Smooth muscle cell of the pulmonary artery (primary cell): Measurements from ENCODE around the gene MIA. TPM values are rescaled to one million over a fixed set of nuclear protein-coding genes. Genes with fewer than 3 reads are reported as not detected.

Experiments
- total RNA-seq: library from RNA; depleted of rRNA; stranded (reverse); fragments of >200 nt; gene quantifications from 2 replicates; pipeline ENCODE4 v1.2.3, GENCODE V29; 2014

MIA gene
- total RNA-seq: 0.33 TPM in 1 of 2 replicates, not detected in the other

DNA sequence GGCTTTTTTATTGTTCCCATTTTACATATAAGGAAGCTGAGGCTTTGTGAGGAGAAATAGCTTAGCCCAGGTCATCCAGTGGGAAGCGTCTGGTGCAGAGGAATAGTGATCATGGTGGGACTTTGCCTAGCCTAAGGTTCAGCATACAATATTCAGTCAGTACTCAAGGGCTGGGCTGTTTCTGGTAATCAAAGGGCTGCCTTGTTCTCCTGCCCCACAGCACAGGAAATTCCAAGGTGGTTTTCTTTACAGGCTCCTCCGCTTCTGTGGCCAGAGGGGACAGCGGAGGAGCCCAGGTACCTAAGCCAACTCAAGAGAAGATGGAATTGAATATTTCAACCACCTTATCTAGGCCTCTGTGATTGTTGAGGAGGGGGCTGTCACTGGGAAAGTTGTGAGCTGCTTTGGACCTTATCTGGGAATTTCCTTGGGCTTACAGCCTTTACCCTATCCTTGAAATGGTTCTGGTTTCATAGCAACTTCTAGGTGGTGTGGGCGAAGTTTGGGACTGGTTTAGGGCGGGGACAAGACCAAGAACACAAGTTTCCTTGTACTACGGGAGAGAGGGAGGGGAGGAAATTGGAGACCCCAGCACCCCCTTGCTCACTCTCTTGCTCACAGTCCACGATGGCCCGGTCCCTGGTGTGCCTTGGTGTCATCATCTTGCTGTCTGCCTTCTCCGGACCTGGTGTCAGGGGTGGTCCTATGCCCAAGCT lies at the start of gene MIA:
Gene MIA, plus strand, starts transcription at position 606 of the 716 bp plus-strand sequence. Its CDS starts 22 bp downstream, at position 628.

DNA sequence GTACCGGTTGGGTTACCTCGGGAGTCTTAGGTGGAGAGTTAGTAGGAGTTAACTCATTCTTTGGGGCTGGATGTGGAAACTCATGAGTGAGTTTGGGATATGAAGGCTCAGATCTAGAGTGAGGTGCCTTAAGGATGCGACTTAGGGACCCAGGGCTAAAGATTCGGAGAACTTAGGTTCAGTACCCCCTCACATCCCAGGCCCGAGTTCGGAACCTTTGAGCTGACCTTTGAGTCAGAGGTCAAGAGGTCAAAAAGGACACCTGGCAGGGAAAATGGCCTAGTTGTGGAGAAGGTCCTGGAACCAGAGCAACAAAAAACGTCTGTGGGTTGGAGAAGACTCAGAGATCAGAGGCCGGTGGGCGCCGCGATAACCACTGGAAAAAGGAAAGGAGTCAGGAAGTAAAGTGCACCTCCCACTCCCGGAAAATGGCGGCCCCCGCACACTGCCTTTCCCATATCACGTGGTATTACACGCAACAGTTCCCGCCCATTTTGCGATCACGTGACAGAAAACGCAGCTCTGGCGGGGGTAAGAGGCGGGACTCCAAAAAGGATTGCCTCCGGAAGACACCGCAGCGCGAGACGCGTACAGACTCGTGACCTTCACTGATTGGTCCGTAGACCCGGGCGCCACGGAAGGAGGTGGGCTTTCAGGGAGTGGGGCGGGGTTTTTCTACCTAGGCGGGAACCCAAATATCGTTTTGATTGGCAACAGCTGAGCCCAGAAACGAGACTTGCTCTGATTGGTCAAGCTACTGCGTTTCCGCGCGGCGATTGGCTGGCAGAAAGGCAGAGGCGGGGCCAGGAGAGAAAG lies 25.1 kb upstream of the MIA start, which contains the start of gene ACTMAP:
Gene ACTMAP, minus strand, starts transcription at position 420 of the 816 bp plus-strand sequence. CDS start 674 bp downstream, outside the sequence.

DNA sequence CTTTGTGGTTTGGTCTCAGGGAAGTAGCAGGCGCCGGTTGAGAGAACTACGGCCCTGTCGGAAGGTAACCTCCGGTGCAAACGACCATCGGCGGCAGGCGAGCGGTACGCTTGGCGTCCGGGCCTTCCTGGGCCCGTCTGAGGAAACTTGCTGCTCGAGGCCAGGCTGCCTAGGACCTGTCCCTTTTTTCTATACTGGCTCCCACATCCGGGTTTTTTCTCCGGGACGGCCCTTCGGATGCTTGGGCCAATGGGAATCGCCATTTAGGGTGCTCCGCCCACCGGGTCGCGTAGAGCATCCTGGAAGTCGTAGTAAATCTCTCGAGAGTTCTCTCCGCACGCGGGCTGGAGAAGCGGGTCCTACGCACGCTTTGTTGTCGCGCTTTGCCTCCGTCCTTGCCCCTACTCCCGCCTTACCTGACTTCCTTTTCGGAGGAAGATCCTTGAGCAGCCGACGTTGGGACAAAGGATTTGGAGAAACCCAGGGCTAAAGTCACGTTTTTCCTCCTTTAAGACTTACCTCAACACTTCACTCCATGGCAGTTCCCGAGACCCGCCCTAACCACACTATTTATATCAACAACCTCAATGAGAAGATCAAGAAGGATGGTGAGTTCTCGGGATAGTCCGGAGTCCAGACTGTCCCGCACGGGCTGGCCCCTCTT lies 24.3 kb upstream of the MIA start, which contains the start of gene SNRPA:
Gene SNRPA, plus strand, starts transcription at position 330 of the 664 bp plus-strand sequence. Its CDS starts 206 bp downstream, at position 536.

DNA sequence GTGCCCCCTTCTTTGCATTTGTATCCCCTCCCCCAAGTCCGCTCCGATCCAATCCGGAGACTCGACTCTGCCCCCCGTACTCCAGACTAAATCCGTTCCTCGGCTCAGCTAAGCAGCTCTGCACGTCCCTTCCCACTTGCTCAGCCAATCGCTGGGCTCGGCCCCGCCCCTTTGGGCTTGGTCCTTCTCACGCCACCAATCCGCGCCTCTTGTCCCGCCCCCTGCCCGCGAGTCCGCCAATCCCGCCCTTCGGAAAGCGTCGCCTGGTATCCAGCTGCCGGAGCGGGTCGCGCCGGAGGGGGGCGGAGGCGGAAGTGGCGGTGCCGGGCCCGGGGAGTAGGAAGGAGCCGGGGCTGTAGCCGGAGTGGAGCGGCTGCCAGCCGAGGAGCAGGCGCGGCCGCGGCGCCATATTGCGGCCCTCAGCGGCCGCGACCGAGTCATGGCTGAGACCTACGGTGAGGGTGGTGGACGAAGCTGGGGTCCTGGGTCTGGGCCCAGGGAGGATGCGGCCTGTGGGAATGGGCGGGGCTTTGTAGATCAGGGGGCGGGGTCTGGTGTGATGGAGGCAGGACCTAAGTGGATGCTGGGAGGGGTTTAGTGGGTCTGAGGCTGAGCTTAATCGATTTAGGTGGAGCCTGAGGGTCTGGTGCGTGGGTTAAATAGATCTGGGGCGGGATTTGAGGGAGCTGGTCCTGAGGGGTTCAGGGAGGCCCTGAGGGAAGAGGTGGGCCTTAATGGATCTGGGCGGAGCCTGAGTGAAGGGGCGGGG lies 2.8 kb downstream of the MIA start, which contains the start of gene RAB4B:
Gene RAB4B, plus strand, starts transcription at position 311 of the 769 bp plus-strand sequence. Its CDS starts 129 bp downstream, at position 440.

DNA sequence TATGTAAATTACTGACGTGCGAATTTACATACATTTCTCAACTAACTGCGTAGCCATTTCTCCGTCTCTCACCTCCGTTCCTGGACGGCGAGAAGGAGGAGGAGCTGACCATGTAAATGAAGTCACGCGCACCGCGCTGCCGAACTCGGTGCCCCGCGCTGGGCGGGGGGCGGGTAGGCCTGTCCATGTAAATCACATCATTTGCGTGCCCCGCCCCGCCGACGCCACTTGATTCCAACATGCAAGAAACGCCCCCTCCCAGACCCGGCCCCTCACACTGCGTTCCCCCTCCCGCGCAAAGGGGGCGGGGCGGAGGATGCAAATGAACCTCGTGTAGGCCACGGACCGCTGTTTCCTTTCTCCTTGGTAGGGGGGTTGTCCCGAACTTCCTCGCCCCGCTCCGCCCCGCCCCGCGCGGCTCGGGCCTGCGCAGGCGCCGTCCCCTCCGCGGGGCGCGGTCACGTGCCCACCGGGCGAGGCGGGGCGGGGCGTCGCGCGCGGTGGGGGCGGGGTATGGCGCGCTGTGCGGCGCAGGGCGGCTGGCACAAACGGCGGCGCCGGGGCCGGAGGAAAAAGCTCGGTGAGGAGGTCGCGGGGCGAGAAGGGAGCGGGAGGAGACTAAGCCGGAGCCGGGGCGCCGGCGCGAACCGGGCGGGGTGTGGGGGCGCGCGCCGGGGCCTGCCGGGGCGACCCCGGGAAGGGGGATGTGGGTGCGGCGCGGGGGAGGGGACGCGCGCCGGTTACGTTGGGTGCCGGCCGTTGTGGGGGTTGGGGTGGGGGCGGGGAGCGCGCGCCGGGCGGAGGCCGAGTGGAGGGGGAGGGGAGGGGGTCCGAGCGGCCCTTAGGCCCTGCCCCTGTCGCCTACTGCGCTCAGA lies 23.6 kb downstream of the MIA start, which contains the start of gene EGLN2:
Gene EGLN2, plus strand, starts transcription at position 509 of the 875 bp plus-strand sequence. CDS start 1,382 bp downstream, outside the sequence.

Other genes starting within 250 kb of the MIA start
- gene SHKBP1, start 198.6 kb upstream of the MIA start, total RNA-seq: 31.1 and 41.3 TPM in 2 replicates
- gene LTBP4, start 174.2 kb upstream of the MIA start, total RNA-seq: 23.3 and 74.9 TPM in 2 replicates
- 50.4 and 65.7 TPM in 2 replicates for gene NUMBL, start 84.9 kb upstream of the MIA start, total RNA-seq
- gene COQ8B, start 58.6 kb upstream of the MIA start, total RNA-seq: 31.7 and 33.8 TPM in 2 replicates
- 13.0 and 16.6 TPM in 2 replicates for gene ITPKC, start 58.4 kb upstream of the MIA start, total RNA-seq
- 1.8 and 2.9 TPM in 2 replicates for gene ACTMAP, start 25.0 kb upstream of the MIA start, total RNA-seq
- 24.7 and 34.7 TPM in 2 replicates for gene SNRPA, start 24.3 kb upstream of the MIA start, total RNA-seq
- gene RAB4B, start 2.7 kb downstream of the MIA start, total RNA-seq: 9.6 and 11.2 TPM in 2 replicates
- gene EGLN2, start 23.7 kb downstream of the MIA start, total RNA-seq: 70.8 and 81.6 TPM in 2 replicates
- not detected in 2 replicates for gene CYP2A6, start 74.9 kb downstream of the MIA start, total RNA-seq
- not detected in 2 replicates for gene CYP2A7, start 106.7 kb downstream of the MIA start, total RNA-seq
- not detected in 2 replicates for gene CYP2B6, start 215.8 kb downstream of the MIA start, total RNA-seq